Endothelial cell of umbilical vein (primary cell): ENCODE data around the gene TANGO2. TPM values are rescaled to one million over a fixed set of nuclear protein-coding genes. Genes with fewer than 3 reads are reported as not detected.

Source experiments
- BruUV-seq: library from RNA; stranded (reverse); fragments of 400-500 nt; replicated peaks from 2 replicates; lab custom pipeline; 2021; lab: Mats Ljungman, UMichigan
- CTCF ChIA-PET: fragments of 300-600, 350-600 bp; sonication (Branson Sonifier 250); formaldehyde crosslinking; loops from one replicate; lab custom pipeline; 2021; ENCODE audit warnings: antibody characterized with exemption, inconsistent platforms; lab: Charles Lee
- POLR2A ChIA-PET: fragments of 300-600, 350-600 bp; sonication (Branson Sonifier 250); formaldehyde crosslinking; loops from one replicate; lab custom pipeline; 2021; ENCODE audit warnings: antibody characterized with exemption, inconsistent platforms; lab: Charles Lee
- DNase-seq: peaks from one replicate; pipeline ENCODE4 v3.0.0-alpha.2; 2011; ENCODE audit warnings: low read depth, low spot score
- FAIRE-seq: peaks from 2 replicates; lab custom pipeline; 2011; peaks lifted over from hg19 to GRCh38; lab: Jason Lieb, UNC
- H2AFZ ChIP-seq: 2 replicates; pipeline ENCODE4 v1.6.0; 2012; ENCODE audit warnings: low read depth, low read length, control low read depth, inconsistent platforms
- H3K27ac ChIP-seq: 2 replicates; pipeline ENCODE4 v1.5.1; 2011; ENCODE audit warnings: low read depth, mild to moderate bottlenecking, control low read depth, low read length, moderate library complexity; ENCODE audit not compliant: insufficient read depth
- H3K27me3 ChIP-seq, 2 experiments: 2 replicates each; pipeline versions ENCODE4 v1.6.0 to v1.6.1; 2011; ENCODE audit warnings: low read length in 2 of 2, mixed read lengths in 1 of 2; ENCODE audit not compliant: control insufficient read depth in 2 of 2, insufficient read depth in 2 of 2
- H3K36me3 ChIP-seq, 2 experiments: 2 replicates in 1 of 2; 3 replicates in 1 of 2; pipeline ENCODE4 v1.5.1; 2011; ENCODE audit warnings: low read length in 2 of 2, mild to moderate bottlenecking in 1 of 2, moderate library complexity in 1 of 2; ENCODE audit not compliant: control insufficient read depth in 2 of 2, insufficient read depth in 2 of 2; ENCODE audit errors: extremely low read depth in 1 of 2
- H3K4me1 ChIP-seq: 3 replicates; pipeline ENCODE4 v1.5.1; 2011; ENCODE audit warnings: mild to moderate bottlenecking, low read length; ENCODE audit not compliant: control insufficient read depth, insufficient read depth; ENCODE audit errors: extremely low read depth
- H3K4me2 ChIP-seq: 2 replicates; pipeline ENCODE4 v1.6.1; 2011; ENCODE audit warnings: low read length, control low read depth, mixed read lengths; ENCODE audit not compliant: insufficient read depth
- H3K4me3 ChIP-seq, 3 experiments: fragments of 200-600 bp in 1 of 3; sonication (generic), shearing (Covaris generic) in 1 of 3; replicated peaks in 1 of 3; 2 replicates each; pipeline ENCODE4 v1.5.1; 2011 to 2016; ENCODE audit warnings: control low read depth in 3 of 3, low read length in 3 of 3, mild to moderate bottlenecking in 2 of 3, inconsistent platforms in 1 of 3, low read depth in 1 of 3, moderate library complexity in 1 of 3; ENCODE audit not compliant: insufficient read depth in 1 of 3
- H3K79me2 ChIP-seq: 2 replicates; pipeline ENCODE4 v1.6.0; 2012; ENCODE audit warnings: low read length, inconsistent platforms; ENCODE audit not compliant: control insufficient read depth, insufficient read depth
- H3K9ac ChIP-seq: replicated peaks from 2 replicates; pipeline ENCODE3; 2011; ENCODE audit warnings: low read length, control low read depth; ENCODE audit not compliant: insufficient read depth; ENCODE audit errors: extremely low read depth
- H3K9me1 ChIP-seq: replicated peaks from 3 replicates; pipeline ENCODE4 v1.6.0; 2011; ENCODE audit warnings: mild to moderate bottlenecking, low read length; ENCODE audit not compliant: control insufficient read depth, insufficient read depth; ENCODE audit errors: extremely low read depth
- H3K9me3 ChIP-seq: replicated peaks from 2 replicates; pipeline ENCODE4 v1.5.1; 2012; ENCODE audit warnings: low read length, inconsistent platforms; ENCODE audit not compliant: control insufficient read depth, insufficient read depth
- H4K20me1 ChIP-seq: replicated peaks from 2 replicates; pipeline ENCODE3; 2011; ENCODE audit warnings: mild to moderate bottlenecking, low read length; ENCODE audit not compliant: control insufficient read depth, insufficient read depth; ENCODE audit errors: extremely low read depth
- EZH2 ChIP-seq: IDR thresholded peaks from 2 replicates; pipeline ENCODE4 v1.6.1; 2012; ENCODE audit warnings: borderline replicate concordance, low read depth, mild to moderate bottlenecking, moderate library complexity, low read length, inconsistent platforms; ENCODE audit not compliant: severe bottlenecking
- FOS ChIP-seq: IDR thresholded peaks from 2 replicates; pipeline ENCODE4 v1.6.1; 2011; ENCODE audit warnings: mild to moderate bottlenecking, low read length, moderate library complexity, borderline replicate concordance; ENCODE audit not compliant: insufficient read depth
- GATA2 ChIP-seq: IDR thresholded peaks from 2 replicates; pipeline ENCODE4 v1.7.0; 2011; ENCODE audit warnings: low read depth, mild to moderate bottlenecking, moderate library complexity, mixed read lengths, low read length; ENCODE audit not compliant: insufficient read length, insufficient read depth
- MYC ChIP-seq: IDR thresholded peaks from one replicate; pipeline ENCODE4 v1.6.1; 2011; ENCODE audit warnings: mild to moderate bottlenecking, low read depth, low read length
- POLR2A ChIP-seq: IDR thresholded peaks from 2 replicates; pipeline ENCODE4 v1.6.1; 2012; ENCODE audit warnings: low read depth, mild to moderate bottlenecking, control low read depth, low read length
- dilution Hi-C: fragments of 300-500 bp; cut with MboI; formaldehyde crosslinking; loops from one replicate; pipeline ENCODE4 v1.15.0; 2019; ENCODE audit warnings: low sequenced_read_pairs; ENCODE audit not compliant: extremely low pct_ligation_motif_present
- intact Hi-C: fragments of 100-400 bp; cut with micrococcal nuclease; formaldehyde crosslinking; loops from one replicate; pipeline ENCODE4 v1.10.0; 2022
- polyA plus RNA-seq, 4 experiments: library from polyadenylated mRNA; depleted of rRNA in 3 of 4; stranded (reverse) in 3 of 4; unstranded in 1 of 4; fragments of >200 nt; gene quantifications; 2 replicates each; pipeline versions ENCODE4 v1.2.1 to v1.2.3, GENCODE V29; 2011 to 2012; ENCODE audit warnings: missing spikeins in 1 of 4
- total RNA-seq: library from RNA; stranded (reverse); gene quantifications from 2 replicates; pipeline ENCODE4 v1.2.3, GENCODE V29; 2021
- TF ChIP-seq, protein P1 (sequence below): IDR thresholded peaks from 2 replicates; pipeline ENCODE4 v1.6.1; 2011; ENCODE audit not compliant: insufficient read depth, insufficient read length

TANGO2 gene
- total and polyA plus RNA-seq, 2 donors (not counting 3 experiments of a cell fraction or from before 2014, with no cell fraction given), result 40.0 to 49.3 TPM

DNA sequence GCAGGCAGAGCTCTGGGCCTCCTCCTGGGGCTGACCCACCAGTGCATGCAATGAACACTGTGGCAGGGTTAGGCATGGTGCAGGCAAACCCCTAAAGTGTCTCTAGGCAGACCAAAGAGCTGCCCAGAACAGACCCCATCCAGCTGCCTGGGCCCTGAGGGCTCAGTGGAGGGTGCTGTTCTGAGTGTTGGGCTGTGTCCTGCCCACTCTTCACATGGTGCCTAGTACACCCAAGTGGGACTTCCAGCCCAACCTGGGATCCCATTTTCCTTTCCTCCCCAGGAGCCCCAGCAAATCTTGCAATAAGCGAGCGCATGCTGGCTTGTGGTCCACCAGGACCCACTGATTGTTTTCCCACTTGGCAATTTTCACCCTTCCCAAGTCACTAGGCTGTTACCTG is 30.7 kb upstream of the TANGO2 start:
- dilution Hi-C loops, result no loop called here
- ChIA-PET CTCF (interaction anchor here (1.9 to 2.5 kb wide), 2 partner anchors 11 to 23 kb away, joined by 5 to 9 read pairs; no protein-coding TSS in a partner anchor), POLR2A (no interaction called here)
- DNase-seq (no peak), FAIRE-seq (no peak)
- Histone ChIP-seq H3K4me1 (peaks cover 12% of the 10 kb centered on the region), H3K9ac (no peak overlapping the region), H3K9me3 (no peaks in the 10 kb centered on the region), H3K27ac (no peak overlapping the region), H2AFZ (no peak overlapping the region), H3K4me2 (no peak overlapping the region), H4K20me1 (no peaks in the 10 kb centered on the region), H3K79me2 (peaks cover 8% of the 10 kb centered on the region), H3K9me1 (no peaks in the 10 kb centered on the region), H3K4me3 (no peak overlapping the region), H3K27me3 (no peaks in the 10 kb centered on the region), H3K36me3 (no peaks in the 10 kb centered on the region)
- BruUV-seq, result no TSS peak
- TF ChIP-seq, protein P1, sequence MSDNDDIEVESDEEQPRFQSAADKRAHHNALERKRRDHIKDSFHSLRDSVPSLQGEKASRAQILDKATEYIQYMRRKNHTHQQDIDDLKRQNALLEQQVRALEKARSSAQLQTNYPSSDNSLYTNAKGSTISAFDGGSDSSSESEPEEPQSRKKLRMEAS, result no peak
- TF ChIP-seq POLR2A, result no peak
- TF ChIP-seq EZH2, result no peak
- no peak for TF ChIP-seq GATA2
- no peak for TF ChIP-seq FOS
- intact Hi-C loops, result no loop called here

DNA sequence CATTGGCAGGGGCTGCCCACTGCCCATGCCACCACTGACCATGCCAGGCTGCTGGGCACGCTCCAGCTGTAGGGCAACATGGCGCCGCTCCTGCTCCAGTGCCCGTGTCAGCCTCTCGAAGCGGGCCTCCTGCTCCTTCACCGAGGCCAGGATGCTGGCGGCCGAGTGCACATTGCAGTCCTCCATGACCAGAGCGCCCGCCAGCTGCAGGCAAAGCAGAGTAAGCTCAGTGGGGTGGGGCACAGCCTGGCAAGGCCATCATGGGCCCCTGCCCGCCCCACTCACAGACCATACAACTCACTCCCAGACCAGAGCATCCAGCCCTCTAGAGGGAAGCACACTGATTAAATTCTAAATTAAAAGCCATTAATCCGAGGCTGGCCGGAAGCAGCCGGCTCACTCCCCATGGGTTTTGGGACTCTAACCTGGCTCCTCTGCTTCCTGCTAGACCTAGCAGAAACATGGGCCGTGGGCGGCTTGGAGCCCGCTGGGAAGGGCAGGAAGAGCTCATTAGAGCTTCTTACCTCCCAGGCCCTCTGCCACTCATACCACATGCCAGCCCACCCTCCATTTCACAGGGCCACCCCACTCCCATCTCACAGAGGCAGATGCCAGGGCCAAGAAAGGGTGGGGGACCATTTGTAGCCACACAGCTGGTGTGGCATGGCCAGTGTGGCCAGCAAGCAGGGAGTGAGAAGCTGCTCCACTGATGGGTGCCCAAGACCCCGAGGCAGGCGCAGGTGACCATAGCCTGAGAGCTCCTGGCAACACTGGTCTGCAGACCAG is 30.1 kb upstream of the TANGO2 start:
- TF ChIP-seq GATA2 (no peak), MYC (no peak)
- TF ChIP-seq, protein P1, result no peak
- Histone ChIP-seq H3K4me2 (no peak overlapping the region), H3K27me3 (no peaks in the 10 kb centered on the region), H3K9me3 (no peaks in the 10 kb centered on the region), H3K4me3 (no peak overlapping the region), H3K27ac (no peak overlapping the region), H3K9me1 (no peaks in the 10 kb centered on the region), H3K4me1 (peaks cover 6% of the 10 kb centered on the region), H4K20me1 (no peaks in the 10 kb centered on the region), H2AFZ (no peak overlapping the region), H3K9ac (no peak overlapping the region), H3K79me2 (peaks cover 3% of the 10 kb centered on the region), H3K36me3 (no peaks in the 10 kb centered on the region)
- intact Hi-C loops, result no loop called here
- ChIA-PET CTCF (interaction anchor here (1.7 to 2.5 kb wide), 3 partner anchors 10 to 25 kb away, joined by 4 to 9 read pairs (median 5); no protein-coding TSS in a partner anchor), POLR2A (no interaction called here)
- FAIRE-seq, result no peak
- BruUV-seq, result no TSS peak
- DNase-seq, result no peak
- dilution Hi-C loops, result no loop called here
